H9 (cell line): ENCODE data around the gene TICRR. TPM values are rescaled to one million over a fixed set of nuclear protein-coding genes. Genes with fewer than 3 reads are reported as not detected.

ENCODE experiments used
- DNase-seq: peaks from one replicate; pipeline ENCODE4 v3.0.0-alpha.2; 2017
- H2AFZ ChIP-seq: one replicate; pipeline ENCODE4 v1.6.1; 2013; ENCODE audit warnings: mild to moderate bottlenecking, low read length, control low read depth, moderate library complexity
- H2AK5ac ChIP-seq: 2 replicates; pipeline ENCODE4 v1.6.1; 2013; ENCODE audit warnings: low read length, control low read depth, mixed read lengths; ENCODE audit not compliant: insufficient read length
- H2BK120ac ChIP-seq: one replicate; pipeline ENCODE4 v1.6.1; 2013; ENCODE audit warnings: low read depth, mild to moderate bottlenecking, low read length, control low read depth, inconsistent platforms; ENCODE audit not compliant: poor library complexity, severe bottlenecking
- H2BK12ac ChIP-seq: 2 replicates; pipeline ENCODE4 v1.6.1; 2013; ENCODE audit warnings: low read length, control low read depth, mixed read lengths, low read depth; ENCODE audit not compliant: insufficient read length
- H2BK15ac ChIP-seq: 2 replicates; pipeline ENCODE4 v1.6.1; 2013; ENCODE audit warnings: low read depth, low read length, control low read depth
- H2BK20ac ChIP-seq: one replicate; pipeline ENCODE4 v1.6.1; 2013; ENCODE audit warnings: low read depth, mild to moderate bottlenecking, low read length, control low read depth, inconsistent platforms; ENCODE audit not compliant: poor library complexity, severe bottlenecking
- H2BK5ac ChIP-seq: 2 replicates; pipeline ENCODE4 v1.6.1; 2013; ENCODE audit warnings: low read length, control low read depth, mixed read lengths; ENCODE audit not compliant: insufficient read length
- H3K14ac ChIP-seq: 2 replicates; pipeline ENCODE4 v1.6.1; 2013; ENCODE audit warnings: low read length, control low read depth; ENCODE audit not compliant: insufficient read depth
- H3K18ac ChIP-seq: 2 replicates; pipeline ENCODE4 v1.6.1; 2013; ENCODE audit warnings: low read depth, mild to moderate bottlenecking, mixed read lengths, low read length, control low read depth; ENCODE audit not compliant: insufficient read length
- H3K23ac ChIP-seq: 2 replicates; pipeline ENCODE4 v1.6.1; 2013; ENCODE audit warnings: low read length, control low read depth, mixed read lengths, low read depth; ENCODE audit not compliant: insufficient read length
- H3K23me2 ChIP-seq: 2 replicates; pipeline ENCODE4 v1.6.1; 2013; ENCODE audit warnings: low read depth, mild to moderate bottlenecking, mixed read lengths, low read length, control low read depth; ENCODE audit not compliant: insufficient read length, poor library complexity, severe bottlenecking
- H3K27ac ChIP-seq: 2 replicates; pipeline ENCODE4 v1.5.1; 2013; ENCODE audit warnings: low read length, control low read depth, mixed read lengths, low read depth; ENCODE audit not compliant: insufficient read length
- H3K27me3 ChIP-seq: 2 replicates; pipeline ENCODE4 v1.6.1; 2013; ENCODE audit warnings: low read length, control low read depth, inconsistent platforms; ENCODE audit not compliant: insufficient read depth
- H3K4ac ChIP-seq: 2 replicates; pipeline ENCODE4 v1.6.1; 2013; ENCODE audit warnings: low read depth, mild to moderate bottlenecking, control low read depth, inconsistent platforms, low read length, moderate library complexity
- H3K4me1 ChIP-seq: 2 replicates; pipeline ENCODE4 v1.6.1; 2013; ENCODE audit warnings: low read length, control low read depth, inconsistent platforms; ENCODE audit not compliant: insufficient read depth
- H3K4me2 ChIP-seq: 2 replicates; pipeline ENCODE4 v1.6.1; 2013; ENCODE audit warnings: low read length, control low read depth, mixed read lengths; ENCODE audit not compliant: insufficient read length, insufficient read depth
- H3K56ac ChIP-seq: 2 replicates; pipeline ENCODE4 v1.6.1; 2013; ENCODE audit warnings: low read depth, mild to moderate bottlenecking, mixed read lengths, low read length, control low read depth; ENCODE audit not compliant: insufficient read length
- H3K79me1 ChIP-seq: 2 replicates; pipeline ENCODE4 v1.6.1; 2013; ENCODE audit warnings: low read depth, mild to moderate bottlenecking, moderate library complexity, low read length, control low read depth, inconsistent platforms; ENCODE audit not compliant: insufficient read depth, poor library complexity, severe bottlenecking
- H3K79me2 ChIP-seq: 2 replicates; pipeline ENCODE4 v1.6.1; 2013; ENCODE audit warnings: low read length, control low read depth, inconsistent platforms; ENCODE audit not compliant: insufficient read depth
- H3K9ac ChIP-seq: 2 replicates; pipeline ENCODE4 v1.6.1; 2013; ENCODE audit warnings: low read length, control low read depth, mixed read lengths; ENCODE audit not compliant: insufficient read length; ENCODE audit errors: extremely low read depth
- H3K9me3 ChIP-seq: one replicate; pipeline ENCODE4 v1.6.1; 2013; ENCODE audit warnings: low read depth, low read length, inconsistent platforms; ENCODE audit not compliant: control insufficient read depth
- H3T11ph ChIP-seq: one replicate; pipeline ENCODE4 v1.6.1; 2013; ENCODE audit warnings: mild to moderate bottlenecking, low read length, control low read depth, inconsistent platforms
- H4K20me1 ChIP-seq: one replicate; pipeline ENCODE4 v1.6.1; 2013; ENCODE audit not compliant: control insufficient read depth, insufficient read length, insufficient read depth
- H4K5ac ChIP-seq: 2 replicates; pipeline ENCODE4 v1.6.1; 2013; ENCODE audit warnings: low read depth, mild to moderate bottlenecking, mixed read lengths, low read length, control low read depth; ENCODE audit not compliant: insufficient read length
- H4K8ac ChIP-seq: replicated peaks from 2 replicates; pipeline ENCODE4 v1.6.1; 2013; ENCODE audit warnings: low read length, control low read depth, mixed read lengths, low read depth; ENCODE audit not compliant: insufficient read length
- H4K91ac ChIP-seq: 2 replicates; pipeline ENCODE4 v1.6.1; 2013; ENCODE audit warnings: low read depth, mild to moderate bottlenecking, moderate library complexity, mixed read lengths, low read length, control low read depth; ENCODE audit not compliant: insufficient read length
- H3K27ac Mint-ChIP-seq, 3 experiments: 2 replicates in 2 of 3; 3 replicates in 1 of 3; pipeline ENCODE4 v1.8.0; 2020 to 2021; ENCODE audit warnings: mixed read lengths in 3 of 3, mild to moderate bottlenecking in 1 of 3, moderate library complexity in 1 of 3
- H3K27me3 Mint-ChIP-seq: 2 replicates; pipeline ENCODE4 v1.8.0; 2021; ENCODE audit warnings: low read depth, mild to moderate bottlenecking, moderate library complexity, mixed read lengths
- H3K36me3 Mint-ChIP-seq, 3 experiments: 2 replicates in 2 of 3; 3 replicates in 1 of 3; pipeline ENCODE4 v1.8.0; 2020 to 2021; ENCODE audit warnings: low read depth in 3 of 3, mixed read lengths in 3 of 3; ENCODE audit not compliant: insufficient read depth in 1 of 3
- H3K4me1 Mint-ChIP-seq, 2 experiments: 2 replicates each; pipeline ENCODE4 v1.8.0; 2020; ENCODE audit warnings: mixed read lengths in 2 of 2
- H3K4me3 Mint-ChIP-seq, 2 experiments: 2 replicates in 1 of 2; 3 replicates in 1 of 2; pipeline ENCODE4 v1.8.0; 2020 to 2021; ENCODE audit warnings: mild to moderate bottlenecking in 2 of 2, mixed read lengths in 2 of 2, moderate library complexity in 1 of 2
- H3K9me3 Mint-ChIP-seq, 2 experiments: 2 replicates in 1 of 2; 3 replicates in 1 of 2; pipeline ENCODE4 v1.8.0; 2020; ENCODE audit warnings: mild to moderate bottlenecking in 2 of 2, mixed read lengths in 2 of 2, moderate library complexity in 1 of 2
- CTCF ChIP-seq: fragments of 200-600 bp; sonication (generic); conservative IDR thresholded peaks from 3 replicates; pipeline ENCODE4 v1.8.0; 2021; ENCODE audit warnings: antibody characterized with exemption, mild to moderate bottlenecking
- WGBS: extraction: QIAGEN DNeasy Blood & Tissue Kit; methylation state at CpG from one replicate; pipeline ENCODE4 v1.1.7; 2013; ENCODE audit warnings: missing lambda C conversion rate, low lambda C conversion rate, mixed read lengths; ENCODE audit not compliant: insufficient read length; ENCODE audit errors: extremely low coverage; 5-methylcytosine and 5-hydroxymethylcytosine counted together
- total RNA-seq: library from RNA; stranded (reverse); gene quantifications from 2 replicates; pipeline ENCODE4 v1.2.1, GENCODE V29; 2021

The TICRR gene
- total RNA-seq, 1 experiment from 2014 or later = 26.0 TPM

GRCh38 chr15:89559769-89560264 is 15.5 kb upstream of the TICRR start:
- no peak overlapping the region for H3K56ac ChIP-seq
- no peak overlapping the region for H3K14ac ChIP-seq
- Mint-ChIP-seq H3K36me3 (no peaks in the 10 kb centered on the region), H3K4me3 (no peak overlapping the region), H3K27ac (no peak overlapping the region), H3K27me3 (peaks cover 2% of the 10 kb centered on the region), H3K9me3 (no peaks in the 10 kb centered on the region; a peak in 1 of 5 replicates), H3K4me1 (peaks cover 2 to 3% of the 10 kb centered on the region in 2 experiments; a peak in 2 of 4 replicates)
- H3K79me1 ChIP-seq = no peaks in the 10 kb centered on the region
- H4K5ac ChIP-seq = no peak overlapping the region
- H2BK12ac ChIP-seq = no peak overlapping the region
- no peaks in the 10 kb centered on the region for H4K20me1 ChIP-seq
- H3K23ac ChIP-seq = no peak overlapping the region
- H2BK5ac ChIP-seq = no peak overlapping the region
- H3K4me2 ChIP-seq = no peak overlapping the region
- H3K4ac ChIP-seq = no peak overlapping the region
- no peak overlapping the region for H3T11ph ChIP-seq
- H3K4me1 ChIP-seq = no peaks in the 10 kb centered on the region
- no peaks in the 10 kb centered on the region for H3K79me2 ChIP-seq
- H3K27ac ChIP-seq = no peak overlapping the region
- H2BK20ac ChIP-seq = no peak overlapping the region
- no CpG with 5 or more reads among the region's 5 CpGs for WGBS
- no peak overlapping the region for H4K91ac ChIP-seq
- no peaks in the 10 kb centered on the region for H3K9me3 ChIP-seq
- H3K18ac ChIP-seq = no peak overlapping the region
- H2AFZ ChIP-seq = no peak overlapping the region
- no peaks in the 10 kb centered on the region for H3K23me2 ChIP-seq
- H2BK15ac ChIP-seq = no peak overlapping the region; the same call in none of the 2 replicates
- H2AK5ac ChIP-seq = no peak overlapping the region
- H4K8ac ChIP-seq = no peak overlapping the region
- H3K9ac ChIP-seq = no peak overlapping the region
- DNase-seq = no peak
- no peak overlapping the region for H2BK120ac ChIP-seq
- TF ChIP-seq CTCF = no peak
- no peaks in the 10 kb centered on the region for H3K27me3 ChIP-seq
